Left renal cortex interstitium (tissue), 4 donors: ENCODE measurements around the gene IFNA14. TPM values are rescaled to one million over a fixed set of nuclear protein-coding genes. Genes with fewer than 3 reads are reported as not detected.
"Not testable (repeated sequence)": the region's sequence is repeated elsewhere in the genome, so short reads cannot be mapped to it uniquely, and the experiment has no call there.

Experiments
- DNase-seq, 4 donors: peaks; one replicate each; pipeline ENCODE4 v3.0.0-alpha.2; 2013; ENCODE audit warnings: low read depth in 4 of 4, low spot score in 2 of 4, missing footprints in 1 of 4
- polyA plus RNA-seq, 4 donors: library from polyadenylated mRNA; unstranded; fragments of 120-200 nt; gene quantifications; one replicate each; pipeline ENCODE4 v1.2.1, GENCODE V29; 2013; ENCODE audit not compliant: insufficient read length in 4 of 4

Gene IFNA14
- polyA plus RNA-seq, 4 donors, result not detected

GRCh38 chr9:21228122-21228521 is 11.7 kb downstream of the IFNA14 start, which contains the start of gene IFNA17:
TSS of gene IFNA17 (minus strand) at chr9:21228222. CDS start at chr9:21228173, 49 bp downstream.
- DNase-seq, result no peak

GRCh38 chr9:21217211-21217610 is 22.6 kb downstream of the IFNA14 start, which contains the start of gene IFNA16:
TSS of gene IFNA16 (minus strand) at chr9:21217311. CDS start at chr9:21217305, 6 bp downstream.
- DNase-seq, result not testable (repeated sequence)

GRCh38 chr9:21213411-21214326 is 26.1 kb downstream of the IFNA14 start:
- not testable (repeated sequence) for DNase-seq

GRCh38 chr9:21212160-21212559 is 27.6 kb downstream of the IFNA14 start:
- not testable (repeated sequence) for DNase-seq

- not testable (repeated sequence) for DNase-seq
Measured at GRCh38 chr9:21210782-21211181, 29.0 kb downstream of the IFNA14 start.

- no peak for DNase-seq
Measured at GRCh38 chr9:21210311-21210710, 29.5 kb downstream of the IFNA14 start.

GRCh38 chr9:21207043-21207442 is 32.8 kb downstream of the IFNA14 start, which contains the start of gene IFNA10:
TSS of gene IFNA10 (minus strand) at chr9:21207143. CDS start at chr9:21207097, 46 bp downstream.
- DNase-seq, result not testable (repeated sequence)

GRCh38 chr9:21205204-21205603 is 34.6 kb downstream of the IFNA14 start:
- no peak for DNase-seq

GRCh38 chr9:21202105-21202504 is 37.7 kb downstream of the IFNA14 start, which contains the start of gene IFNA7:
TSS of gene IFNA7 (minus strand) at chr9:21202205. CDS start at chr9:21202165, 40 bp downstream.
- DNase-seq, result not testable (repeated sequence)

GRCh38 chr9:21194867-21195776 is 44.7 kb downstream of the IFNA14 start:
- not testable (repeated sequence) for DNase-seq

Other genes starting within 250 kb of the IFNA14 start
- 1 to 10 TPM; 2.9 to 3.2 (median 3.0) TPM for gene HACD4, start 208.4 kb downstream of the IFNA14 start, polyA plus RNA-seq
- not detected for gene IFNB1, start 162.1 kb downstream of the IFNA14 start, polyA plus RNA-seq
- not detected for gene IFNW1, start 98.2 kb downstream of the IFNA14 start, polyA plus RNA-seq
- under 1 TPM in 1 of 4 donors, not detected in 3; 0.24 TPM for gene IFNA21, start 73.3 kb downstream of the IFNA14 start, polyA plus RNA-seq
- gene IFNA4, start 52.4 kb downstream of the IFNA14 start, polyA plus RNA-seq, result not detected
- gene IFNA7, start 37.8 kb downstream of the IFNA14 start, polyA plus RNA-seq, result not detected
- not detected for gene IFNA10, start 32.9 kb downstream of the IFNA14 start, polyA plus RNA-seq
- gene IFNA16, start 22.7 kb downstream of the IFNA14 start, polyA plus RNA-seq, result not detected
- not detected for gene IFNA17, start 11.8 kb downstream of the IFNA14 start, polyA plus RNA-seq
- gene IFNA5, start 65.3 kb upstream of the IFNA14 start, polyA plus RNA-seq, result not detected
- gene KLHL9, start 95.4 kb upstream of the IFNA14 start, polyA plus RNA-seq, result 10 to 100 TPM; 43.5 to 56.8 (median 50.1) TPM
- gene IFNA6, start 110.9 kb upstream of the IFNA14 start, polyA plus RNA-seq, result not detected
- gene IFNA13, start 128.1 kb upstream of the IFNA14 start, polyA plus RNA-seq, result not detected
- gene IFNA2, start 145.4 kb upstream of the IFNA14 start, polyA plus RNA-seq, result not detected
- gene IFNA8, start 169.1 kb upstream of the IFNA14 start, polyA plus RNA-seq, result not detected
- not detected for gene IFNA1, start 200.4 kb upstream of the IFNA14 start, polyA plus RNA-seq
- gene IFNE, start 242.3 kb upstream of the IFNA14 start, polyA plus RNA-seq, result under 1 TPM in 2 of 4 donors, not detected in 2; 0.33 to 0.53 TPM